Naive B cell (primary cell): ENCODE results near the gene KRT35. TPM values are rescaled to one million over a fixed set of nuclear protein-coding genes. Genes with fewer than 3 reads are reported as not detected.

Experiments
- ATAC-seq, 2 donors: fragments of 150-1000 bp; cut with Tn5 transposase; 2 replicates each; pipeline ENCODE4 v1.10.0; 2021; ENCODE audit warnings: low read depth in 2 of 2, mild to moderate bottlenecking in 2 of 2, moderate library complexity in 2 of 2
- DNase-seq: peaks from one replicate; pipeline ENCODE4 v3.0.0; 2022
- H3K27ac Mint-ChIP-seq, 6 donors: one replicate each; pipeline ENCODE4 v1.8.0; 2020 to 2022; ENCODE audit warnings: mild to moderate bottlenecking in 6 of 6, mixed read lengths in 6 of 6, moderate library complexity in 5 of 6, inconsistent platforms in 2 of 6
- H3K27me3 Mint-ChIP-seq, 3 donors: one replicate each; pipeline ENCODE4 v1.8.0; 2021 to 2022; ENCODE audit warnings: mixed read lengths in 3 of 3, mild to moderate bottlenecking in 1 of 3
- H3K36me3 Mint-ChIP-seq, 2 donors: one replicate each; pipeline ENCODE4 v1.8.0; 2020 to 2022; ENCODE audit warnings: mixed read lengths in 2 of 2, inconsistent platforms in 1 of 2, mild to moderate bottlenecking in 1 of 2
- H3K4me1 Mint-ChIP-seq, 3 donors: one replicate each; pipeline ENCODE4 v1.8.0; 2020 to 2022; ENCODE audit warnings: mixed read lengths in 3 of 3, inconsistent platforms in 1 of 3, mild to moderate bottlenecking in 1 of 3, moderate library complexity in 1 of 3
- H3K4me3 Mint-ChIP-seq, 8 donors: one replicate each; pipeline ENCODE4 v1.8.0; 2020 to 2022; ENCODE audit warnings: mild to moderate bottlenecking in 8 of 8, mixed read lengths in 8 of 8, moderate library complexity in 8 of 8, inconsistent platforms in 2 of 8
- H3K9me3 Mint-ChIP-seq, 7 donors: one replicate each; pipeline ENCODE4 v1.8.0; 2020 to 2022; ENCODE audit warnings: mixed read lengths in 7 of 7, mild to moderate bottlenecking in 5 of 7, inconsistent platforms in 2 of 7, moderate library complexity in 1 of 7
- polyA plus RNA-seq, 6 donors: library from polyadenylated mRNA; unstranded; fragments of 300-500 nt; fragmentation: Illumina TruSeq; gene quantifications; one replicate each; pipeline ENCODE4 v1.2.3, GENCODE V29; 2021; ENCODE audit warnings: low read depth in 6 of 6

KRT35 gene
- polyA plus RNA-seq, 6 donors from 2014 or later: not detected

GRCh38 chr17:41453066-41453465, 27.9 kb downstream of the KRT35 start:
- peaks cover 0 to 2% (median 0%) of the 10 kb centered on the region in 3 donors for H3K4me1 Mint-ChIP-seq
- ATAC-seq (no peak), DNase-seq (no peak)
- peaks cover 34 to 58% (median 43%) of the 10 kb centered on the region in 3 donors for H3K27me3 Mint-ChIP-seq
- H3K27ac Mint-ChIP-seq: no peak overlapping the region
- no peak overlapping the region for H3K4me3 Mint-ChIP-seq
- no peaks in the 10 kb centered on the region for H3K9me3 Mint-ChIP-seq
- H3K36me3 Mint-ChIP-seq: no peaks in the 10 kb centered on the region

GRCh38 chr17:41452281-41452680, 28.7 kb downstream of the KRT35 start:
- H3K27me3 Mint-ChIP-seq: peaks cover 27 to 58% (median 43%) of the 10 kb centered on the region in 3 donors
- no peaks in the 10 kb centered on the region for H3K36me3 Mint-ChIP-seq
- ATAC-seq: no peak
- H3K4me1 Mint-ChIP-seq: peaks cover 0 to 2% (median 0%) of the 10 kb centered on the region in 3 donors
- no peaks in the 10 kb centered on the region for H3K9me3 Mint-ChIP-seq
- H3K4me3 Mint-ChIP-seq: no peak overlapping the region
- H3K27ac Mint-ChIP-seq: no peak overlapping the region
- DNase-seq: no peak

GRCh38 chr17:41451154-41451728, 29.7 kb downstream of the KRT35 start:
- H3K27ac Mint-ChIP-seq: no peak overlapping the region

DNA sequence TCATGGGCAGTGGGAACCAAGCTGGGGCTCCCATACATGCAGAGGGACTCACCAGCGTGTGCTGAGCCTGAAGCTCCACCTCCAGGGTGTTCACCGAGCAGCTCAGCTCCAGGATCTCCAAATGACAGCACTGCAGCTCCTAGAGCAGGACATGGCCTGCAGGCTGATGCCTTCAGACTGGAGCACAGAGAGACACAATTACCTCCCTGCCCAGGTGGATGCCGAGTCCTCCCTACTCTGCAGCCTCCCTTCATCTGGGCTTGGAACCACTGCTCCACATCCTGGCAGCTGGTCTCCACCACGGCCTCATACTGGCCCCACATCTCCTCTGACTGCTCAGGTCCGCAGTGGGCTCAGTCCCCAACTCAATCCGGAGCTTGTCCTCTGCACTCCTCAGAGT, 31.9 kb downstream of the KRT35 start:
- H3K27ac Mint-ChIP-seq: no peak overlapping the region
- ATAC-seq: no peak
- H3K27me3 Mint-ChIP-seq: peaks cover 30 to 80% (median 64%) of the 10 kb centered on the region in 3 donors

More at GRCh38 chr17:41451154-41451728, 29.7 kb downstream of the KRT35 start:
- DNase-seq: no peak
- Mint-ChIP-seq H3K4me1 (peaks cover 0 to 2% (median 0%) of the 10 kb centered on the region in 3 donors), H3K4me3 (no peak overlapping the region), H3K27me3 (peaks cover 30 to 67% (median 50%) of the 10 kb centered on the region in 3 donors), H3K9me3 (no peaks in the 10 kb centered on the region), H3K36me3 (no peaks in the 10 kb centered on the region)
- no peak for ATAC-seq

GRCh38 chr17:41448506-41448905, 32.4 kb downstream of the KRT35 start:
- H3K4me1 Mint-ChIP-seq: peaks cover 0 to 2% (median 0%) of the 10 kb centered on the region in 3 donors
- no peaks in the 10 kb centered on the region for H3K36me3 Mint-ChIP-seq
- peak overlapping the region in 1 of 8 donors; percentile 55 for H3K4me3 Mint-ChIP-seq
- H3K9me3 Mint-ChIP-seq: no peaks in the 10 kb centered on the region
- ATAC-seq (no peak), DNase-seq (no peak)
- H3K27ac Mint-ChIP-seq: no peak overlapping the region
- H3K27me3 Mint-ChIP-seq: peaks cover 33 to 80% (median 63%) of the 10 kb centered on the region in 3 donors

More for the DNA sequence above, 31.9 kb downstream of the KRT35 start:
- DNase-seq: no peak
- Mint-ChIP-seq H3K36me3 (no peaks in the 10 kb centered on the region), H3K4me1 (peaks cover 0 to 2% (median 0%) of the 10 kb centered on the region in 3 donors), H3K9me3 (no peaks in the 10 kb centered on the region), H3K4me3 (peak overlapping the region in 2 of 8 donors; percentile 12 to 55)

DNA sequence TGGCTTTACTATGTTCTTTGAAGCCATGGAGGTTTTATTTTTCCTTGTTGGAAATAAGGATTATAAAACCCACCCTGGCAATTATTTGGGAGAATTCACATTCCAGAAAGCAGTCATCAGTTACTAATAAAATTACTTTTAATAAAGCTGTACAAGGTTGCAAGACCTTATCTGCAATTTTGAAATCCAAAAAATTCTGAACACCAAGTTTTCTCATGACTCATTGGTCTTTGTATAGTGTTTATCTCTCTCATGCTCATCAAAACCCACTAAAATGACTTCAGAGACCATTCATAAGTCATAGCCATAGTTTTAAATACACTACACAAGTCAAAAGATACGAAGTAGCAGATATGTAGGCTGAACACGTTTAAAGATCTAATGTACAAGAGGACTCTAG, 34.1 kb downstream of the KRT35 start:
- DNase-seq (no peak), ATAC-seq (no peak)
- Mint-ChIP-seq H3K27me3 (peaks cover 36 to 80% (median 65%) of the 10 kb centered on the region in 3 donors), H3K4me1 (peaks cover 0 to 2% (median 0%) of the 10 kb centered on the region in 3 donors), H3K4me3 (no peak overlapping the region), H3K36me3 (no peaks in the 10 kb centered on the region), H3K27ac (no peak overlapping the region), H3K9me3 (no peaks in the 10 kb centered on the region)

- Mint-ChIP-seq H3K36me3 (no peaks in the 10 kb centered on the region), H3K27ac (no peak overlapping the region), H3K27me3 (peaks cover 47 to 78% (median 73%) of the 10 kb centered on the region in 3 donors), H3K4me3 (no peak overlapping the region), H3K9me3 (no peaks in the 10 kb centered on the region), H3K4me1 (no peaks in the 10 kb centered on the region)
- ATAC-seq (no peak), DNase-seq (no peak)
These were observed 36.3 kb downstream of the KRT35 start for GRCh38 chr17:41444640-41445039.

GRCh38 chr17:41444186-41444585, 36.8 kb downstream of the KRT35 start:
- no peaks in the 10 kb centered on the region for H3K4me1 Mint-ChIP-seq
- ATAC-seq (no peak), DNase-seq (no peak)
- peaks cover 52 to 78% (median 74%) of the 10 kb centered on the region in 3 donors for H3K27me3 Mint-ChIP-seq
- H3K9me3 Mint-ChIP-seq: no peaks in the 10 kb centered on the region
- H3K27ac Mint-ChIP-seq: no peak overlapping the region
- no peaks in the 10 kb centered on the region for H3K36me3 Mint-ChIP-seq
- no peak overlapping the region for H3K4me3 Mint-ChIP-seq

GRCh38 chr17:41442739-41443138, 38.2 kb downstream of the KRT35 start:
- no peak for ATAC-seq
- Mint-ChIP-seq H3K36me3 (no peaks in the 10 kb centered on the region), H3K4me1 (no peaks in the 10 kb centered on the region), H3K27ac (no peak overlapping the region), H3K4me3 (no peak overlapping the region), H3K27me3 (peaks cover 45 to 71% (median 67%) of the 10 kb centered on the region in 3 donors), H3K9me3 (no peaks in the 10 kb centered on the region)
- DNase-seq: no peak

GRCh38 chr17:41440531-41441033, 40.4 kb downstream of the KRT35 start, which contains the start of gene KRT38:
Gene KRT38 (minus strand): TSS chr17:41440983. CDS start chr17:41440921, 62 bp downstream.
- no peaks in the 10 kb centered on the region for H3K4me1 Mint-ChIP-seq
- H3K9me3 Mint-ChIP-seq: no peaks in the 10 kb centered on the region
- no peak within 1 kb of the TSS for H3K27ac Mint-ChIP-seq
- ATAC-seq (no peak), DNase-seq (no peak)
- H3K27me3 Mint-ChIP-seq: peaks cover 51 to 63% (median 62%) of the 10 kb centered on the region in 3 donors
- H3K4me3 Mint-ChIP-seq: no peak within 1 kb of the TSS
- H3K36me3 Mint-ChIP-seq: no peaks in the 10 kb centered on the region

GRCh38 chr17:41439375-41439774, 41.6 kb downstream of the KRT35 start:
- H3K4me3 Mint-ChIP-seq: no peak overlapping the region
- H3K27ac Mint-ChIP-seq: no peak overlapping the region
- no peaks in the 10 kb centered on the region for H3K4me1 Mint-ChIP-seq
- no peaks in the 10 kb centered on the region for H3K36me3 Mint-ChIP-seq
- no peak for ATAC-seq
- H3K27me3 Mint-ChIP-seq: peaks cover 52 to 61% (median 58%) of the 10 kb centered on the region in 3 donors
- no peaks in the 10 kb centered on the region for H3K9me3 Mint-ChIP-seq
- DNase-seq: no peak

DNA sequence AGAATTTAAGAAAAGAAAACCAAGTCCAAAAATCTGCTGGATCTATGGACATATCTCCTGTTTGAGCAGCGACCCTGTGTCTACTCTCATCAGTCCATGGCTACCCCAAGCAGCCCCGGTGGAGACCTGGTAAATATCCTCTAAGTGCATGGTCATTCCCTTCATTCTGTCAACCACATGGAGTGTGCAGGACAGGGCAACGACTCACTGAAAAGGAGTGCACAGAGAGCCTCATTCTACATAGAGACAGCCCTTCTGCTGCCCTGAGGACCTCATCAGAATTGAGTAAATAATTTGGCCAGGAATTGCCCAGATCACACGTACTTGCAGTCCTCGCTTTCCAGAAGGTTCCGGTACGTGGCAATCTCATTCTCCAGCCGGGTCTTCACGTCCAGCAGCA, 43.2 kb downstream of the KRT35 start:
- H3K27ac Mint-ChIP-seq: no peak overlapping the region
- peaks cover 44 to 60% (median 46%) of the 10 kb centered on the region in 3 donors for H3K27me3 Mint-ChIP-seq
- H3K4me1 Mint-ChIP-seq: no peaks in the 10 kb centered on the region
- DNase-seq (no peak), ATAC-seq (no peak)
- no peaks in the 10 kb centered on the region for H3K9me3 Mint-ChIP-seq
- no peak overlapping the region for H3K4me3 Mint-ChIP-seq
- no peaks in the 10 kb centered on the region for H3K36me3 Mint-ChIP-seq

GRCh38 chr17:41437254-41437653, 43.7 kb downstream of the KRT35 start:
- H3K4me1 Mint-ChIP-seq: no peaks in the 10 kb centered on the region
- peaks cover 43 to 59% (median 44%) of the 10 kb centered on the region in 3 donors for H3K27me3 Mint-ChIP-seq
- ATAC-seq: no peak
- H3K9me3 Mint-ChIP-seq: no peaks in the 10 kb centered on the region
- DNase-seq: no peak
- no peaks in the 10 kb centered on the region for H3K36me3 Mint-ChIP-seq
- H3K4me3 Mint-ChIP-seq: peak overlapping the region in 1 of 8 donors; percentile 35
- H3K27ac Mint-ChIP-seq: peak overlapping the region in 1 of 6 donors; percentile 34

DNA sequence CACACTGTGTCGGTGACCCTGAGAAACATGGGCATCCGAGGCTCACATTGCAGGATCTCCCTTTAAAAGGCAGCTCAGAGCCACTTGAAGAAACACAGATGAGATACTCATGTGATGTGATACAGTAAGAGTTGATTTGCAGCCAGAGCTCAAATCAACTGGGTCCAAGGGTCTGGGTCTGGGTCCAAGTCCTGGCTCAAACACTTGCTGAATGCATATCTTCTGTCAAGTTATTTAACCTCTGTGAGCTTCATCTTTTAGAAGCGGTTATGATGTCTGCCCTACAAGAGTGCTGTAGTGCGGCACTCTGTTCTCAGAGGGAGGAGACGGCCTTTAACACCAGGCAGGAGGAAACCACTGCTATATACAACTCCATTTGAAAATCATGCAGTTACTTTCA, 46.5 kb downstream of the KRT35 start:
- no peaks in the 10 kb centered on the region for H3K9me3 Mint-ChIP-seq
- DNase-seq (no peak), ATAC-seq (no peak)
- H3K4me1 Mint-ChIP-seq: no peaks in the 10 kb centered on the region
- H3K36me3 Mint-ChIP-seq: no peaks in the 10 kb centered on the region
- no peak overlapping the region for H3K4me3 Mint-ChIP-seq
- H3K27ac Mint-ChIP-seq: peak overlapping the region in 1 of 6 donors; percentile 20
- peaks cover 15 to 52% (median 32%) of the 10 kb centered on the region in 3 donors for H3K27me3 Mint-ChIP-seq
